Activated CD8-positive, alpha-beta T cell treated with anti-CD3 and anti-CD28 coated beads for 36 hours (primary cell): Measurements from ENCODE around the gene SH3BP1. TPM values are rescaled to one million over a fixed set of nuclear protein-coding genes. Genes with fewer than 3 reads are reported as not detected.

Source experiments
- ATAC-seq: fragments of 200-7000 bp; cut with Tn5 transposase; one replicate; pipeline ENCODE4 v1.10.0; 2021; ENCODE audit warnings: mild to moderate bottlenecking, moderate library complexity
- CTCF ChIA-PET: fragments of 350-600 bp; sonication (Branson Sonifier 250); formaldehyde crosslinking; loops from one replicate; lab custom pipeline; 2021; ENCODE audit warnings: antibody characterized with exemption; lab: Charles Lee
- POLR2A ChIA-PET: fragments of 350-600 bp; sonication (Branson Sonifier 250); formaldehyde crosslinking; loops from one replicate; lab custom pipeline; 2021; ENCODE audit warnings: antibody characterized with exemption; lab: Charles Lee
- DNase-seq: peaks from one replicate; pipeline ENCODE4 v3.0.0-alpha.2; 2020
- H3K27ac Mint-ChIP-seq: one replicate; pipeline ENCODE4 v1.8.0; 2021; ENCODE audit warnings: mild to moderate bottlenecking, mixed read lengths
- H3K27me3 Mint-ChIP-seq: one replicate; pipeline ENCODE4 v1.8.0; 2021; ENCODE audit warnings: mixed read lengths
- H3K36me3 Mint-ChIP-seq: one replicate; pipeline ENCODE4 v1.8.0; 2021; ENCODE audit warnings: low read depth, mixed read lengths
- H3K4me1 Mint-ChIP-seq: one replicate; pipeline ENCODE4 v1.8.0; 2021; ENCODE audit warnings: low read depth, mixed read lengths
- H3K4me3 Mint-ChIP-seq: one replicate; pipeline ENCODE4 v1.8.0; 2021; ENCODE audit warnings: mild to moderate bottlenecking, moderate library complexity, mixed read lengths
- H3K9me3 Mint-ChIP-seq: one replicate; pipeline ENCODE4 v1.8.0; 2021; ENCODE audit warnings: mixed read lengths
- intact Hi-C: fragments of 100-400 bp; cut with micrococcal nuclease; formaldehyde crosslinking; loops from one replicate; pipeline ENCODE4 v1.10.0; 2022
- total RNA-seq, 2 experiments: library from RNA; stranded (reverse); gene quantifications; one replicate each; pipeline ENCODE4 v1.2.3, GENCODE V29; 2021
- TF ChIP-seq, protein P1 (sequence below): fragments of 200-600 bp; IDR thresholded peaks from one replicate; pipeline ENCODE4 v1.8.0; 2022; ENCODE audit warnings: antibody characterized with exemption, mild to moderate bottlenecking

Gene SH3BP1
- total RNA-seq, 2 experiments from 2014 or later: 122 to 128 TPM

DNA sequence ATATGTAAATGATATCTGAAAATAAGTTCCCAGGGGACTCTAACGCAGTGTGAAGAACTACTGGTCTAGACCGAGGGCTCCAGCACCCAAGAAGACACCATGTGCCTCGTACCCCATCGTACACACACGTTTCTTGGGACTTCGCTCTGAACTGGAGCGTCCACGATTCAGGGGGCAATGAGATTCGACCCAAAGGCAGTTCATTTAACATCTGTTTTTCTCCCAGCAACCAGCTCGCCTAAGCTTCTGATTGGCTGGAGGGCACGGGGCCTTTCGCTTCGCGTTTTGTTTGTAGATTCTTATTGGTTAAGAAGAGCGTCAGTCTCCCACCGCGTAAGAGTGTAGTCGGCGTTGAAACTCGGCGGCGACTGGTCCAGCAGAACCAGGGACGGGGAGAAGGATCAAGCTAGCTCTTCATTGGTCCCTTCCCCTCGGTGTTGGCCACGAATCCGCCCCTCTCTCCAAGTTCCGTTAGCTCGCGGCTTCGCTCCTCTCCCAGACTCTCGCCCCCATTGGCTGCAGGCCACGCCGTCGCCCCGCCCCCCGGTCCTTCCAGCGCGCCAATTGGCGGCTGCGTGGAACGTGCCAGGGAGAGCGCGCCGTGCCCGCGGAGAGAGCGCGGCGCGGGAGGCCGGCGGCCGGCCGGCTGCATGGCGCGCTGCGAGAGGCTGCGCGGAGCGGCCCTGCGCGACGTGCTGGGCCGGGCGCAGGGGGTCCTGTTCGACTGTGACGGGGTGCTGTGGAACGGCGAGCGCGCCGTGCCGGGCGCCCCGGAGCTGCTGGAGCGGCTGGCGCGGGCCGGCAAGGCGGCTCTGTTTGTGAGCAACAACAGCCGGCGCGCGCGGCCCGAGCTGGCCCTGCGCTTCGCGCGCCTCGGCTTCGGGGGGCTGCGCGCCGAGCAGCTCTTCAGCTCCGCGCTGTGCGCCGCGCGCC, 18.9 kb downstream of the SH3BP1 start, which contains the start of gene PDXP:
Gene PDXP (plus strand): TSS at position 591 of the 933 bp plus-strand sequence. CDS start 60 bp downstream, at position 651.
- ChIA-PET CTCF (interaction anchor here (0.6 to 68.1 kb wide), 10 partner anchors 11 to 205 kb away, joined by 3 to 1770 read pairs (median 4); partner anchors contain the start of genes GGA1, LGALS1, NOL12 and SH3BP1), POLR2A (interaction anchor here (0.8 to 3.7 kb wide), 15 partner anchors 9 to 186 kb away, joined by 3 to 51 read pairs (median 5); partner anchors contain the start of genes ANKRD54, LGALS1, NOL12 and SH3BP1)
- DNase-seq: peak; percentile 98
- ATAC-seq: peak; percentile 97
- intact Hi-C loops: loop anchor here (2.0 kb wide), 1 partner anchor 14 kb away; no protein-coding TSS in a partner anchor
- Mint-ChIP-seq H3K27ac (peak within 1 kb of the TSS; percentile 95), H3K9me3 (no peaks in the 10 kb centered on the region), H3K27me3 (no peaks in the 10 kb centered on the region), H3K4me1 (peaks cover 39% of the 10 kb centered on the region), H3K36me3 (peaks cover 17% of the 10 kb centered on the region), H3K4me3 (peak within 1 kb of the TSS; percentile 89)
- TF ChIP-seq, protein P1, sequence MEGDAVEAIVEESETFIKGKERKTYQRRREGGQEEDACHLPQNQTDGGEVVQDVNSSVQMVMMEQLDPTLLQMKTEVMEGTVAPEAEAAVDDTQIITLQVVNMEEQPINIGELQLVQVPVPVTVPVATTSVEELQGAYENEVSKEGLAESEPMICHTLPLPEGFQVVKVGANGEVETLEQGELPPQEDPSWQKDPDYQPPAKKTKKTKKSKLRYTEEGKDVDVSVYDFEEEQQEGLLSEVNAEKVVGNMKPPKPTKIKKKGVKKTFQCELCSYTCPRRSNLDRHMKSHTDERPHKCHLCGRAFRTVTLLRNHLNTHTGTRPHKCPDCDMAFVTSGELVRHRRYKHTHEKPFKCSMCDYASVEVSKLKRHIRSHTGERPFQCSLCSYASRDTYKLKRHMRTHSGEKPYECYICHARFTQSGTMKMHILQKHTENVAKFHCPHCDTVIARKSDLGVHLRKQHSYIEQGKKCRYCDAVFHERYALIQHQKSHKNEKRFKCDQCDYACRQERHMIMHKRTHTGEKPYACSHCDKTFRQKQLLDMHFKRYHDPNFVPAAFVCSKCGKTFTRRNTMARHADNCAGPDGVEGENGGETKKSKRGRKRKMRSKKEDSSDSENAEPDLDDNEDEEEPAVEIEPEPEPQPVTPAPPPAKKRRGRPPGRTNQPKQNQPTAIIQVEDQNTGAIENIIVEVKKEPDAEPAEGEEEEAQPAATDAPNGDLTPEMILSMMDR: no peak

DNA sequence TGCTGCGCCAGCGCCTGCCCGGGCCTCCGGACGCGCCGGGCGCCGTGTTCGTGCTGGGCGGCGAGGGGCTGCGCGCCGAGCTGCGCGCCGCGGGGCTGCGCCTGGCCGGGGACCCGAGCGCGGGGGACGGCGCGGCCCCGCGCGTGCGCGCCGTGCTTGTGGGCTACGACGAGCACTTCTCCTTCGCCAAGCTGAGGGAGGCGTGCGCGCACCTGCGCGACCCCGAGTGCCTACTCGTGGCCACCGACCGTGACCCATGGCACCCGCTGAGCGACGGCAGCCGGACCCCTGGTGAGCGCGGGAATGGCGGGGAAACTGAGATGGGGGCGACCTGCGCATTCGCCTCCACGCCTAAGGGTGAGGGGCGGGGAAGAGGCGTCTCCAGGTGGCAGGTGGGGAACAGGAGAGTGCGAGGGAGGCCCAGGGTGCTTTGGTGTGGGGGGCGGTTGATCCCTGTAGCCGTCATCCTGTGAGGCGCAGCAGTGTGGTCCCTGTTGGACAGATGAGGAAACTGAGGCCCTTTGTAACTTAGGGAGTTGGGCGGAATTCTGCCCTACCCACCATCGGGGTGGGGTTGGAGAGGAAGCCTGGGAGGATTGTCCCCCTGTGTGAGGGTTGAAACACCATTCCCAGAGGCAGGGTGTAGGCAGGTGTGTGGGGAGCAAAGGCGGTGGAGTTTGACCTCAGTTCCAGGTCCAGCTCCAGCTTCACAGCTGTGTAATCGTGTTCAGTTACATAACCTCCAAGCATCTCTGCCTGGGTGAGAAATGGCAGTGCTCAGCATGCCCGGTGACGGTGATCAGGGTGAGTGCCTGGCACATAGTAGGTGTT, 19.8 kb downstream of the SH3BP1 start:
- intact Hi-C loops: loop anchor here (2.0 kb wide), 1 partner anchor 14 kb away; no protein-coding TSS in a partner anchor
- TF ChIP-seq, protein P1: no peak
- DNase-seq: peak; percentile 37
- Mint-ChIP-seq H3K27me3 (no peaks in the 10 kb centered on the region), H3K27ac (peak overlapping the region; percentile 59), H3K4me3 (peak overlapping the region; percentile 89), H3K4me1 (peaks cover 39% of the 10 kb centered on the region), H3K36me3 (peaks cover 12% of the 10 kb centered on the region), H3K9me3 (no peaks in the 10 kb centered on the region)
- CTCF ChIA-PET: interaction anchor here (1.0 to 68.1 kb wide), 7 partner anchors 15 to 204 kb away, joined by 4 to 1770 read pairs (median 6); partner anchors contain the start of genes GGA1, LGALS1, NOL12 and SH3BP1
- POLR2A ChIA-PET: interaction anchor here (0.8 to 3.7 kb wide), 12 partner anchors 8 to 185 kb away, joined by 3 to 51 read pairs (median 5); partner anchors contain the start of genes ANKRD54, LGALS1, NOL12 and SH3BP1
- ATAC-seq: no peak

DNA sequence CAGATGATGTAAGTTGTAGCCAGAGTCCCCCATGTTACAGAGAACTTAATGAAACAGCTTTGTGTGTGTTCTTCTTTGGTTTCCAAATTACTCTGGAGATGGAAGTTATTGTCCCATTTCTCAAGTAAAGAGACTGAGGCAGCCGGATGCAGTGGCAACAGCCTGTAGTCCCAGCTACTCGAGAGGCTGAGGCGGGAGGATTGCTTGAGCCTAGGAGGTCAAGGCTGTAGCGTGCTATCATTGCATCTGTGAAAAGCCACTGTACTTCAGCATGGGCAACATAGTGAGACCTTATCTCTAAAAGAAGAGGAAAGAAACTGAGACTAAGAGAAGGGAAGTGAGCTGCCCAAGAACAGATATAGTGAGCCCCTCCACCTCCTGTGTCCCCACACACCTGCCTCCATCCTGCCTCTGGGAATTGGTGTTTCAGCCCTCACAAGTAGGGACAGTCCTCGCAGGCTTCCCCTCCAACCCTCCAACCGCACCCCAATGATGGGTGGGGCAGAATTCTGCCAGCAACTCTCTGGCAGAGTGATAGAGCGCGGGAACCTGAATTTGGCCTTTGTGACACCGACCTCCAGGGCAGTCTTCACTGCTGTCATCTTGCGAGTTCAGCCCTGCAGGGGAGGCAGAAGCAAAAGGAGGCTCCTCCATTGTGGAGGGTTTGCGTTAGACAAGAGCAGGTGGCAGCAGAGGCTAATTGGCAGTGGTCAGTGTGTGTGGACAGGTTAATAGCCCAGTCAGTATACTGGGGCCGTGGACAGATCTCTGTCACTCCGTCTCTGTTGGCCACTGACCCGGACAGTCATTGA, 20.6 kb downstream of the SH3BP1 start:
- TF ChIP-seq, protein P1: no peak
- CTCF ChIA-PET: interaction anchor here (0.8 to 68.1 kb wide), 5 partner anchors 11 to 203 kb away, joined by 3 to 1770 read pairs (median 17); partner anchors contain the start of genes GGA1, LGALS1 and SH3BP1
- intact Hi-C loops: loop anchor here (2.0 kb wide), 1 partner anchor 13 kb away; no protein-coding TSS in a partner anchor
- no peak overlapping the region for H3K27ac Mint-ChIP-seq
- peaks cover 13% of the 10 kb centered on the region for H3K36me3 Mint-ChIP-seq
- POLR2A ChIA-PET: interaction anchor here (0.9 to 3.7 kb wide), 6 partner anchors 11 to 35 kb away, joined by 3 to 51 read pairs (median 6); partner anchors contain the start of genes LGALS1 and SH3BP1
- no peak for DNase-seq
- peak overlapping the region; percentile 89 for H3K4me3 Mint-ChIP-seq
- ATAC-seq: no peak
- no peaks in the 10 kb centered on the region for H3K27me3 Mint-ChIP-seq
- peaks cover 39% of the 10 kb centered on the region for H3K4me1 Mint-ChIP-seq
- no peaks in the 10 kb centered on the region for H3K9me3 Mint-ChIP-seq

DNA sequence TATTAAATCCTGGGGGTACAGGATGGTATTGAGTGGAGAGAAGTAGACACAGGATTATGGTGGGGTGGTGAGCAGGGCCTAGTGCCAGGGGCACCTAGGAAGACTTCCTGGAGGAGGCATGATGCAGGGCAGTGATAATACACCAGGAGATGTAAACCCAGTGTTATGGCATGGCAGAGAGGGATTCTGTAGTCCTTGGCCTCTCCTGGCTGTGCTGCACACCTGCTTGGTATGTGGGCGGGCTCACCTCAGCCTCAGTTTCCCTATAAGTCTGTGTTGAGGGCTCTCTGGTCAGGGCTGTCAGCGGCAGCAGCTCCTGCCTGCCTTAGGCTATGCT, 21.2 kb downstream of the SH3BP1 start:
- H3K36me3 Mint-ChIP-seq: peaks cover 16% of the 10 kb centered on the region
- H3K4me1 Mint-ChIP-seq: peaks cover 39% of the 10 kb centered on the region
- no peaks in the 10 kb centered on the region for H3K27me3 Mint-ChIP-seq
- ChIA-PET POLR2A (interaction anchor here (1.5 to 2.5 kb wide), 4 partner anchors 10 to 26 kb away, joined by 5 to 12 read pairs (median 7); no protein-coding TSS in a partner anchor), CTCF (interaction anchor here (0.8 to 68.1 kb wide), 5 partner anchors 10 to 35 kb away, joined by 3 to 1770 read pairs (median 17); partner anchors contain the start of genes GGA1, LGALS1, SH3BP1 and TRIOBP)
- intact Hi-C loops: no loop called here
- no peak for ATAC-seq
- TF ChIP-seq, protein P1: no peak
- no peak overlapping the region for H3K27ac Mint-ChIP-seq
- DNase-seq: no peak
- H3K9me3 Mint-ChIP-seq: no peaks in the 10 kb centered on the region
- peak overlapping the region; percentile 89 for H3K4me3 Mint-ChIP-seq
